NB4 (cell line): Measurements from ENCODE around the gene GOLGA7B.

Experiments
- MYC ChIP-seq: IDR thresholded peaks from 2 replicates; pipeline ENCODE4 v1.6.1; 2011; ENCODE audit warnings: low read depth, low read length
- POLR2A ChIP-seq: IDR thresholded peaks from 2 replicates; pipeline ENCODE4 v1.6.1; 2011; ENCODE audit warnings: mild to moderate bottlenecking; ENCODE audit not compliant: insufficient read length; ENCODE audit errors: extremely low read depth
- TF ChIP-seq, protein P1 (sequence below): IDR thresholded peaks from one replicate; pipeline ENCODE4 v1.5.1; 2012; ENCODE audit warnings: low read depth, low read length
- TF ChIP-seq, protein P2 (sequence below): IDR thresholded peaks from 2 replicates; pipeline ENCODE4 v1.6.1; 2011; ENCODE audit warnings: low read depth, low read length

DNA sequence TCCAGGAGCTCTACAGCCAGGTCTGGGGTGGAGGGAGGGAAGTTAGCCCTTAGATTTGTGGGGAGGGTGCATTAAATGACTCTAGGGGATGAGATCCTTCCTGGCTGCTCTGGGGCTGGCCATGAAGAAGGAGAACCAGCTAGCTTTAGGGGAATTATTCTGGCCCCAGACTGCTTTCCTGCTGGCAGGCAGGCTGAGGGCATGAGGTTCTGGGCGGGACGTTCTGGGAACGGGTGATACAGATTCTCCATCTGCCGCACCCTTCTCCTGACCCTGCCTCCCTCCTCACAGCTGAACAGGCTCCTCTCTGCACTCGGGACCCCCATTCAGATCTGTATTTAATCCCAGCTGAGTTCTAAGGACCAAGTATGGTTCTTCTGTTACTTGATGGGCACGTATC is 23.9 kb downstream of the GOLGA7B start:
- TF ChIP-seq POLR2A = no peak
- TF ChIP-seq, protein P1, sequence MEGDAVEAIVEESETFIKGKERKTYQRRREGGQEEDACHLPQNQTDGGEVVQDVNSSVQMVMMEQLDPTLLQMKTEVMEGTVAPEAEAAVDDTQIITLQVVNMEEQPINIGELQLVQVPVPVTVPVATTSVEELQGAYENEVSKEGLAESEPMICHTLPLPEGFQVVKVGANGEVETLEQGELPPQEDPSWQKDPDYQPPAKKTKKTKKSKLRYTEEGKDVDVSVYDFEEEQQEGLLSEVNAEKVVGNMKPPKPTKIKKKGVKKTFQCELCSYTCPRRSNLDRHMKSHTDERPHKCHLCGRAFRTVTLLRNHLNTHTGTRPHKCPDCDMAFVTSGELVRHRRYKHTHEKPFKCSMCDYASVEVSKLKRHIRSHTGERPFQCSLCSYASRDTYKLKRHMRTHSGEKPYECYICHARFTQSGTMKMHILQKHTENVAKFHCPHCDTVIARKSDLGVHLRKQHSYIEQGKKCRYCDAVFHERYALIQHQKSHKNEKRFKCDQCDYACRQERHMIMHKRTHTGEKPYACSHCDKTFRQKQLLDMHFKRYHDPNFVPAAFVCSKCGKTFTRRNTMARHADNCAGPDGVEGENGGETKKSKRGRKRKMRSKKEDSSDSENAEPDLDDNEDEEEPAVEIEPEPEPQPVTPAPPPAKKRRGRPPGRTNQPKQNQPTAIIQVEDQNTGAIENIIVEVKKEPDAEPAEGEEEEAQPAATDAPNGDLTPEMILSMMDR = no peak
- TF ChIP-seq, protein P2, sequence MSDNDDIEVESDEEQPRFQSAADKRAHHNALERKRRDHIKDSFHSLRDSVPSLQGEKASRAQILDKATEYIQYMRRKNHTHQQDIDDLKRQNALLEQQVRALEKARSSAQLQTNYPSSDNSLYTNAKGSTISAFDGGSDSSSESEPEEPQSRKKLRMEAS = no peak
- TF ChIP-seq MYC = no peak
